HG03196 (cell line): Measurements from ENCODE around the gene DMTF1.

Experiments used
- ATAC-seq: cut with Tn5 transposase; IDR thresholded peaks from one replicate; pipeline ENCODE4 v1.9.1; 2021; ENCODE audit not compliant: unreplicated experiment

Gene DMTF1

GRCh38 chr7:87144173-87144657 is 8.0 kb upstream of the DMTF1 start:
- ATAC-seq, result peak; percentile 96

DNA sequence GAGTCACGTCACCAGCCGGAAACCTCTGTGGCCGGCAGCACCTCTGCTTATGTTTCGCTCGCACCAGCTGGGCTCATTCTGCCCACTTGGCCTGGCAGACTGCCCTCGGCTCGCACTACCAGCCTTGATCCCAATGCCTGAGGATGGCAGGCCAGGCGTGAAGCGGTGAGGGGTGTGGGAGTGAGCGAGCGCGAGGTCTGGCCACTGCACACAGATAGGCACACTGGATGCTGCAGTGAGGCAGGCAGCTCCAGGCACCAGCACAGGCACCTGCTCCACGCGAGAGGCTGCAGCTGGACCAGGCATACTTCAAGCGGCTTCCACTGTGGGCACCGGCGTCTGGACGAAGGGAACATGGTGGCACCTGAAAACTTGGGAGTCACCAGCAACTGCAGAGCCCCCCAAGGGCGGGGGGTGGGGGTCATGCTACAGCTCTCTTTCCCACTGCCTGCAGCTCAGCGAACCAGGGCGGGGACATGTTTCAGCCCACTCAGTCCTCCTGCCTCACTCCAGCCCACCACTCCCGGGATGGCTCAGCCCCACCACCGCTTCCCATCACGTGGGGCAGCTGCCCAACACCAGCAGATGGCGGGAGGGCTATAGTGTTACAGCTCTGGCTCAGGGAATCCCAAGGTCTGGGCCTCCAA is 5.4 kb upstream of the DMTF1 start:
- no peak for ATAC-seq

DNA sequence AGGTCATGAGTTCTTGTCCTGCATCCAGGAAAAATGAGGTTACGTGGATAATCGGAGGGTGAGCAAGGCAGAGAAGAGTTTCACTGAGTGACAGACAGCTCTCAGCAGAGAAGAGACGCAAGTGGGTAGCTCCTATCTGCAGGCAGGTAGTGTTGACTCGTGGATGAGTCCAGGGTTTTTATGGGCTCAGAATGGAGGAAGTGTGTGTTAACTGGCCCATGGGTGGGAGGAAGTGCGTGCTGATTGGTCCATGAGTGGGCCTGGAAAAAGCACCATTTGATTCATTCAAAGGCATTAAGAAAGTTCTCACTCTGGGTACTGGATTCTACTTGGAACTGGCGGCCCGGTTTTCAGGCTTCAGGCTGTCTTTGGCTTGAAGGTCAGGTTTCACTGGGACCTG is 4.8 kb upstream of the DMTF1 start:
- no peak for ATAC-seq

- ATAC-seq, result no peak
Measured at GRCh38 chr7:87148332-87148955, 3.8 kb upstream of the DMTF1 start.

DNA sequence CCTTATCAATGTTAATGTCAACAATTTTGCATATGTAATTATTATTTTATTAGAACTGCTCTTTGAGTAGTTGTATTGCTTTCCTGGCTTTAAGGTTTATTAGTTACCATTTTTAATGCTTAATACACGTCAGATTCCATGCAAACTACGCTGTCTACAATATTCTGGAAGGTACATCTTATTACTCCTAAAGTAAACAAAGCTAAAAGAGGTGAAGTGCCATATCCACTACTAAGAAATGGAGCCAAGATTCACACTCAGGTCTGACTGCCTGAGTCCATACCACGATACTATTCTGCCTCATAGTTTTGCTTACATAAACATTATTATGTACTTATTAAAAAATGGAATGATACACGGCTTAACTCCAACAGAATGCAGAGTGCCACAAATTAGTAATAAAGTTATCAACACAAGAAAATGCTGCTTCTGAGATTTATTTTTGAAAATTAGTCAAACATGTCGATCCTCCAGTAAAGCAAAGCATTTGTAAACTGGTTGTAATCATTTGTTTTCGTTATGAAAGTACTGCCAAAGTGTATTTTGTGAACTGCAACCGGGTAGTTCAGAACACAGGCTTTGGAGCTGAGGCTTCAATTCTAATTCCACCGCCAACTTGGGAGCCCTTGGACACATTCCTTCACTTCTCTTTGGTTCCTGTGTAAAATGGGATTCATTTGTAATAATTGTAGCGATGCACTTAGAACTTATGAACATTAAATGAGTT is 1.1 kb upstream of the DMTF1 start:
- no peak for ATAC-seq

DNA sequence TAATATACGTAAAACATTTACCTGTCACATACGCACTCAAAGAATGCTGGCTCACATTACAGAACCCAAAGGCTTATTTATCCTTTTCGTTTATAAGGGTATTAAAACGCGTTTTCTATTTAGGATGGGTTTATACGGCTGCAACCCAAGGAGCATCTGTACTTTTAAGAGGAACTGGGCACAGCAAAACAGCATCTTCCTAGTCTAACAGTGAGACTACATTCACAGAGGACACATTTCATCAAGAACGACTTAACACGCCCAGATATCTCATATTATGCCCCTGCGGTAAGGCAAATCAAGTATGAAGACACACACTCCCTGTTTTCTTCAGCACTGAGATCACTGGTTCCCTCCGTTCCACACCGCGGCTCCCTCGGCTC is 533 bp upstream of the DMTF1 start:
- peak; percentile 6 for ATAC-seq

GRCh38 chr7:87152897-87153641 is 816 bp downstream of the DMTF1 start:
- peak; percentile 11 for ATAC-seq

GRCh38 chr7:87154166-87154565 is 1.9 kb downstream of the DMTF1 start:
- no peak for ATAC-seq

- no peak for ATAC-seq
Measured at GRCh38 chr7:87154569-87154968, 2.3 kb downstream of the DMTF1 start.

DNA sequence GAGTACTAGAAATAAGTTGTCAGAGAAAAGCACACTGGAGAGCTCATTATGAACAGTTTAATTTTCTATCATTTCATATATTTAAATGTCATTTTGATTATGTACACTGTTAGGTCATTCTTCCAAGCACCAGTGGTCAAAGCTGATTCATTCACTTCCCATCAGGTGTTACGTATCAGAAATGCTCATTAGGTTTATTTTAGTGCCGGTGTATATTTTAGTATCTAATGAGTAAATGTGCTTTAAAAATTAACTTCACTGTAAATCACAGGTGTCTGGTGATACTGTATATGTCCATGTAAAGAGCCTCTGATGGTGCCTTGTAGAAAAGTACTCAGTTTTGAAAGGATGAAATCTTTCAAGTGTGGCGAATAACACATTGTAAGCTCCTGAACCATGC is 3.5 kb downstream of the DMTF1 start:
- ATAC-seq, result no peak

- ATAC-seq, result no peak
Measured at GRCh38 chr7:87156709-87157108, 4.5 kb downstream of the DMTF1 start.

DNA sequence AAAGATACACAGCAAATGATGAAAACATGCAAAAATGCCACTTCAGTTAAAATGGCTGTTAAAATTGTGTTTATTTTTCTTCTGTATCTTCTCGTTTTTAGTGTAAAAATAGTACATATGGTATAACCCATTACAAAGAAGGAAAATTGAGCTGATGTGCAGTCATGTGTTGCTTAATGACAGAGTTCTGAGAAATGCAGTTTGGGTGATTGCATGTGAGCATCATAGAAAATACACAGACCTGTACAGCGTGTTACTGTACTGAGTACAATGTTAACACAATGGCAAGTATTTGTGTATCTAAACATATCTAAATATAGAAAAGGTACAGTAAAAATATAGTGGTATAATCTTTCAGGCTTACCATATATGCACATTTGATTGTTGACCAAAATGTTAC is 7.3 kb downstream of the DMTF1 start:
- no peak for ATAC-seq

DNA sequence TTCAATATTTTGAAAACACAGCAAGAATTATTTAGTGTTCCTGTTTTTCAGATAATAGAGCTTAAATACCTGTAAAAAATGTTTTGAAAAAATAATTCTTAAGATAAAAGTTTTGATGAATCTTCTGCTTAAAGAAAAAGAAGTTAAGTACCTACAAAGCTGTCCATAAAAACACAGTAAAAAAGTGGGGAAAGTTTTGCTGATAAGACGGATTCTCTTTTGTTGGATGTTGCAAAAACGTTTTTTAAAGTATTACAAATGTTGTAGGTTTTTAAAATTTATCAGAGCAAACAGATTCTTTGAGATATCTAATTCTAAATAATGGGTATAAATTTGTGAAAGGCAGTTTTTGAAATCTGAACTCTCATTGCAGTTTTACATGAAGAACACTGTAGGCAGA is 12.2 kb downstream of the DMTF1 start:
- ATAC-seq, result no peak

- no peak for ATAC-seq
Measured at GRCh38 chr7:87170828-87171227, 18.6 kb downstream of the DMTF1 start.

DNA sequence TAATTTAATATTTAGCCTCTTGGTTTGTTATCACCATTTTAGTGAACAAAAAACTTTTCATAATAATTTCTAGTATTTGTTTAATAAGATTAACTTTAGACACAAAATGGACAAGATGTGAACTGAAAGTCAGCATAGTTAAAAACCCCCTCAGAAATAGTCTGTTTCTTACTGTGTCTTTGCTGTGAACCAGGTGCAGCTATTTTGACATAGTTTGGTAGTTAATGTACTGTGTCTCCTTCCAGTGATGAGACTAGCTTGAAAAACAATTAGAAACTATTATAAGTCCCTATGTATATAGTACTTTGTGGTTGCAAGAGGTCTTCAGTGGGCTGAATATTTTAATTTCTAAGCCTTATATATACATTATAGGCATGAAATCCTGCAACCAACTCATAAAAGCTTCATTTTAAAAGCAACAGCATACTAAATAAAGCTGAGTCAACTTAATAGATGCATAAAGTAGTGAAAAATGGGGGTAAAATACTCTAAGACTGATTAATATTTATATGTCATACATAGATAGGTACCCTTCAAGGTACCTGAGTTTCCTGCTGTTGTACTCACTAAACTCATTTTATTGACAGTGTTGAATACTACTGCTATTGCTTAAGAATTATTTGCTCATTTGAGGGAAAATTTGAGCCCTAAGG is 19.2 kb downstream of the DMTF1 start:
- no peak for ATAC-seq

DNA sequence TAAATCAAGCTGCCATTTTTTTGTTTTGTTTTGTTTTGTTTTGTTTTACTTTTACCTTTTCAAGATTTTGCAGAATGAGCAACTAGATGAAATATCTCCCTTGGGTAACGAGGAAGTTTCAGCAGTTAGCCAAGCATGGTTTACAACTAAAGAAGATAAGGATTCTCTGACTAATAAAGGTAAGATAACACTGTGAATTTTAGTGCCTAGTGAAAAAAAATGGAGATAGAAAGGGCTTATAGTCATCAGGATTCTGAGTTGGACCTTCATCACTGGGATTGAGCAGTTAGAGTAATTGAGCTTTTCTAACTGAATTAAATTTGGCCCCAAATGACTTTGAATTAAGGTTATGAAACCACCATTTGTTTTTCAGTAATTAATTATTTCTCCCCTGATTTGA is 21.2 kb downstream of the DMTF1 start:
- no peak for ATAC-seq

DNA sequence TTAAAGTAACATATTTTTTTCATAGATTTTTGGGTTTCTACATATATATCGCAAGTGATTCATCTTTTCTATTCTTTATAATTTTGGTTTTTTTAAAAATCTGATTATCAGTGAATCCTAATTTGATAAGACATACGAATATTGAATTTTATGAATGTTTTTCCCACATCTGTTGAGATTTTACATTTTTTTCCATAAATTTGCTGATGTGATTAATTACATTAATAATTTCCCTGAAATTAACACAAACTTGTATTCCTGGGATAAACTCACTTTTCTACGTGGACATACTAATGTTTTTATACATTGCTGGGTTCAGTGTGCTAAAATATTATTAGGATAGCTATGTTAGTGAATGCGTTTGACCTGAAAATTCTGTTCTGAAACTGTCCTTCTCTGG is 26.1 kb downstream of the DMTF1 start:
- ATAC-seq, result no peak

DNA sequence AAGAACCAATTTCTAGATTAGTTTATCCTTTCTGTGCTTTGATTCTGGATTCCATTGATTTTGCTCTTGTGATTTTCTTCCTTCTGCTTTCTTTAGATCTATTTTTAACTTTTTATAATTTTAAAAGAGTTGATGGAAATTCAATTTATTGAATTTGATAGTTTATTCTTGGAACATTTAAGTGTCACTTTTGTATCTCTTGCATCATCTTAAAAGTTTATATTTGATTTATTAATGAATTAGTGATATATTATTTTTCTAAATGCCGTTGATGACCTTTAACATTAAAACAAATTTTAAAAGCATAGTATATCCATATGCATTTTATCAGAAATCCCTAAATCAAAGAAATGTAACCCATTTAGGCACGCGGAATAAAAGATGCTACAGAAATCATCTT is 26.9 kb downstream of the DMTF1 start:
- ATAC-seq, result no peak

GRCh38 chr7:87187120-87187519 is 34.9 kb downstream of the DMTF1 start:
- ATAC-seq, result no peak

DNA sequence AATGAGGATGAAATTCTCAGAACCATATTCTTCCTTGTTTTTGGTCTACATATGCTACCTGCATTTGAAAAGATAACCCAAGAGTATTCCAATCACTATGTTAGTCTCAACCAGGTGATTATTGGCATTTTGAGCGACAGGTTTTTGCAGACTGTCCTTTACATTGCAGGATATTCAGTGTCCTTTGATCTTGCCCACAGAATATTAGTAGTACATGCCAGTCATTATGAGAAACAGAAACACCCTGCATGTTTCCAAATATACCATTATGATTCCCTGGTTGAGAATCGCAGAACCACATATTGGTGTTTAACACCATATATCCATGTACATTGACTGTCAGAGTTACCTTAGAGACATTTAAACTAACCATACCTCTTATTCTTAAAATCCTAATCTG is 36.7 kb downstream of the DMTF1 start:
- ATAC-seq, result no peak

DNA sequence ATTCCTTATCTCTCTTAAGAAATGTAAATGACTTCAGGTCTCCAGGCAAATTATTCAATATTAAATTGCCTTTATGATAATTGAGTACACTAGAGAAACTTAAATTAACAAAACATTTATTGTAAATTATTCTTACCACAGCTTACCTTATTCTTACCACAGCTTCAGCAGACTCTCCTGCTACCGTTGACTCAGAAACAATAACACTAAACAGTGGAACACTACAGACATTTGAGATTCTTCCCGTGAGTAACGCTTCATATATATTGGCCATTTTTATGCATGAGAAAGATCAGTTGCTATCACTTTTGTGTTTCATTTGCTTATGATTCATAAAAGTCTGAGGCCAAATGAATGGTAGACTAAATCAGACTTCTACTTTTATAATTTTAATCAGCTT is 38.5 kb downstream of the DMTF1 start:
- ATAC-seq, result no peak
